PC-3 (cell line): Measurements from ENCODE around the gene MSI2.

Source experiments
- EZH2phosphoT487 ChIP-seq: fragments of 300-600 bp; sonication (generic); IDR thresholded peaks from 2 replicates; pipeline ENCODE4 v1.6.1; 2018; ENCODE audit warnings: mild to moderate bottlenecking, antibody characterized with exemption, low read length, borderline replicate concordance
- TF ChIP-seq, protein P1 (sequence below): fragments of 300-600 bp; sonication (generic); conservative IDR thresholded peaks from 2 replicates; pipeline ENCODE4 v1.5.1; 2017; ENCODE audit warnings: antibody characterized with exemption, low read depth, mild to moderate bottlenecking, low read length

DNA sequence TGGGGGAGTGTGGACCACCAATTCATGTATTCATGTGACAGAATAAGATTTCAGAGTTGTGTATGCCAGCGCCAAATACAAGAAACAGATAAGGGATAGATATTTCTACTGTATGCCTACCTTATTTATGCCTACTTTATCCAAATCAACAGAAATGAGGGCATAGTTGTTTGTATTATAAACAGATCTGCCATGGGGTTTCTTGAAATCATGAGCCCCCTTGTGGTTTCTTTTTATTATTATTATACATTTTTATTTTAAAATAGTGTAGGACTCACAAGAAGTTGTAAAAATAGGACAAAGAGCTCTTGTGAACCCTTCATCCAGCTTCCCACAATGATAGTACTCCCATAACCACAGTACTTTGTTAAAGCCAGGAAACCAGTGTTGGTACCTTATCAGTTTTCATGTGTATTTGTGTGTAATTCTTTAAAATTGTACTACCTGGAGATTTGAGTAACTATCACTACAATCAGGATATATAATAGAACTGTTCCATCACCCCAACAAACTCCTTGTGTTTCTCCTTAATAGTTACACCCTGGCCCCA is 259.4 kb downstream of the MSI2 start:
- TF ChIP-seq, protein P1, sequence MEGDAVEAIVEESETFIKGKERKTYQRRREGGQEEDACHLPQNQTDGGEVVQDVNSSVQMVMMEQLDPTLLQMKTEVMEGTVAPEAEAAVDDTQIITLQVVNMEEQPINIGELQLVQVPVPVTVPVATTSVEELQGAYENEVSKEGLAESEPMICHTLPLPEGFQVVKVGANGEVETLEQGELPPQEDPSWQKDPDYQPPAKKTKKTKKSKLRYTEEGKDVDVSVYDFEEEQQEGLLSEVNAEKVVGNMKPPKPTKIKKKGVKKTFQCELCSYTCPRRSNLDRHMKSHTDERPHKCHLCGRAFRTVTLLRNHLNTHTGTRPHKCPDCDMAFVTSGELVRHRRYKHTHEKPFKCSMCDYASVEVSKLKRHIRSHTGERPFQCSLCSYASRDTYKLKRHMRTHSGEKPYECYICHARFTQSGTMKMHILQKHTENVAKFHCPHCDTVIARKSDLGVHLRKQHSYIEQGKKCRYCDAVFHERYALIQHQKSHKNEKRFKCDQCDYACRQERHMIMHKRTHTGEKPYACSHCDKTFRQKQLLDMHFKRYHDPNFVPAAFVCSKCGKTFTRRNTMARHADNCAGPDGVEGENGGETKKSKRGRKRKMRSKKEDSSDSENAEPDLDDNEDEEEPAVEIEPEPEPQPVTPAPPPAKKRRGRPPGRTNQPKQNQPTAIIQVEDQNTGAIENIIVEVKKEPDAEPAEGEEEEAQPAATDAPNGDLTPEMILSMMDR = no peak
- no peak for TF ChIP-seq EZH2phosphoT487
